ENCODE results near the gene RAPH1. TPM values are rescaled to one million over a fixed set of nuclear protein-coding genes. Genes with fewer than 3 reads are reported as not detected.

Gene RAPH1
- total and polyA plus RNA-seq, 11 donors, result 3.6 to 30.4 (median 16.2) TPM

GRCh38 chr2:203366639-203367466 is 168.2 kb downstream of the RAPH1 start:
- H3K4me3 ChIP-seq, result no peak overlapping the region
- WGBS, 4 donors, result 90 to 91% (median 90%) methylated on average over 5 of the region's 5 CpGs
- TF ChIP-seq, protein P1, sequence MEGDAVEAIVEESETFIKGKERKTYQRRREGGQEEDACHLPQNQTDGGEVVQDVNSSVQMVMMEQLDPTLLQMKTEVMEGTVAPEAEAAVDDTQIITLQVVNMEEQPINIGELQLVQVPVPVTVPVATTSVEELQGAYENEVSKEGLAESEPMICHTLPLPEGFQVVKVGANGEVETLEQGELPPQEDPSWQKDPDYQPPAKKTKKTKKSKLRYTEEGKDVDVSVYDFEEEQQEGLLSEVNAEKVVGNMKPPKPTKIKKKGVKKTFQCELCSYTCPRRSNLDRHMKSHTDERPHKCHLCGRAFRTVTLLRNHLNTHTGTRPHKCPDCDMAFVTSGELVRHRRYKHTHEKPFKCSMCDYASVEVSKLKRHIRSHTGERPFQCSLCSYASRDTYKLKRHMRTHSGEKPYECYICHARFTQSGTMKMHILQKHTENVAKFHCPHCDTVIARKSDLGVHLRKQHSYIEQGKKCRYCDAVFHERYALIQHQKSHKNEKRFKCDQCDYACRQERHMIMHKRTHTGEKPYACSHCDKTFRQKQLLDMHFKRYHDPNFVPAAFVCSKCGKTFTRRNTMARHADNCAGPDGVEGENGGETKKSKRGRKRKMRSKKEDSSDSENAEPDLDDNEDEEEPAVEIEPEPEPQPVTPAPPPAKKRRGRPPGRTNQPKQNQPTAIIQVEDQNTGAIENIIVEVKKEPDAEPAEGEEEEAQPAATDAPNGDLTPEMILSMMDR (IDR thresholded peaks at IDR 0.05), result no peak
- TF ChIP-seq POLR2A (IDR thresholded peaks at IDR 0.05), result no peak
- ATAC-seq (no peak), DNase-seq (no peak)
- peaks cover 0 to 20% (median 8%) of the 10 kb centered on the region in 12 donors for H3K4me1 ChIP-seq
- no peaks in the 10 kb centered on the region for H3K27me3 ChIP-seq
- no peak overlapping the region for H3K27ac ChIP-seq
- H3K9me3 ChIP-seq, result no peaks in the 10 kb centered on the region
- H3K36me3 ChIP-seq, result peaks cover 0 to 25% (median 0%) of the 10 kb centered on the region in 9 donors
- intact Hi-C loops (cut with DNase I), result loop anchor here in 1 of 10 donors (5.0 kb wide), 1 partner anchor 40 kb away; the partner anchor contains the start of gene ABI2

- peaks cover 0 to 2% (median 0%) of the 10 kb centered on the region in 9 donors for H3K36me3 ChIP-seq
- ATAC-seq (peak in 1 of 4 donors; percentile 28), DNase-seq (no peak)
- intact Hi-C loops (cut with DNase I), result no loop called here
- no peaks in the 10 kb centered on the region for H3K9me3 ChIP-seq
- H3K27ac ChIP-seq, result peak overlapping the region in 5 of 12 donors; percentile 2 to 56 (median 10)
- TF ChIP-seq, protein P1 (IDR thresholded peaks at IDR 0.05), result no peak
- TF ChIP-seq POLR2A (IDR thresholded peaks at IDR 0.05), result no peak
- H3K4me1 ChIP-seq, result peaks cover 0 to 27% (median 15%) of the 10 kb centered on the region in 12 donors
- H3K27me3 ChIP-seq, result no peaks in the 10 kb centered on the region
- H3K4me3 ChIP-seq, result no peak overlapping the region
Measured at GRCh38 chr2:203361922-203362321, 173.2 kb downstream of the RAPH1 start.

- no peaks in the 10 kb centered on the region for H3K27me3 ChIP-seq
- no peaks in the 10 kb centered on the region for H3K36me3 ChIP-seq
- intact Hi-C loops (cut with DNase I), result no loop called here
- no peaks in the 10 kb centered on the region for H3K9me3 ChIP-seq
- H3K27ac ChIP-seq, result peak overlapping the region in 9 of 12 donors; percentile 2 to 56 (median 23)
- DNase-seq, result no peak
- TF ChIP-seq, protein P1 (IDR thresholded peaks at IDR 0.05), result no peak
- no peak for TF ChIP-seq POLR2A (IDR thresholded peaks at IDR 0.05)
- no peak overlapping the region for H3K4me3 ChIP-seq
- no peak for ATAC-seq
- H3K4me1 ChIP-seq, result peaks cover 0 to 27% (median 15%) of the 10 kb centered on the region in 12 donors
- WGBS, 4 donors, result 51 to 63% (median 58%) methylated on average over 2 of the region's 2 CpGs
Measured at GRCh38 chr2:203361495-203361894, 173.6 kb downstream of the RAPH1 start.

DNA sequence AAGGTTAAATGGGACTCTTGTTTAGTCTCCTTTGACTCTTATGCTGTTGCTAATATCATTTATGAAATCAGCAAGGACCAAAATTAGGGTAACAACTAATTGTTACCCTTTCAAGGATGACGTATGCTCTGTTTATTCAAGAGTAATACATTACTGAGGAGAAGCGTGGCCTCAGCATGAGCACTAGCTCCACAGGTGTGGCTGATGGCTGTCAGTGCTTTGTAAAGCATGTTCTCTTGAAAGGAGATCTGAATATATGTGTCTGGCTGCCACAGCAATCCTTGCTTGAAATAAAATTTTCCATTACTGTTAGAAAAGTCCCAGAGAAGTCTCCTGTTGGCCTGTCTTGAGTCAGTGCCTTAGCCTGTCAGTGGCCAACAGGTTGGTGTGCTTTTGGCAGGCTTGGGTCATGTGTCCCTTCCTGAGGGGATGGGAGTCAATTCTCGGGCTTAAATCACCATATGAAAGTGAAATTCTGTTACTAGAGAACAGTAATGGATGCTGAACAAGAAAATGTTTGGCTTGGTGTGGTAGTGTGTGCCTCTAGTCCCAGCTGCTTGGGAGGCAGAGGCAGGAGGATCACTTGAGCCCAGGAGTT is 174.2 kb downstream of the RAPH1 start:
- peak in 2 of 5 donors; percentile 74 to 78 for DNase-seq
- Histone ChIP-seq H3K4me1 (peaks cover 0 to 30% (median 15%) of the 10 kb centered on the region in 12 donors), H3K36me3 (no peaks in the 10 kb centered on the region), H3K9me3 (no peaks in the 10 kb centered on the region), H3K27me3 (no peaks in the 10 kb centered on the region), H3K4me3 (no peak overlapping the region), H3K27ac (peak overlapping the region in 9 of 12 donors; percentile 2 to 56 (median 22))
- TF ChIP-seq POLR2A (IDR thresholded peaks at IDR 0.05), result no peak
- TF ChIP-seq, protein P1 (IDR thresholded peaks at IDR 0.05), result no peak
- ATAC-seq, result peak; percentile 33 to 92 (median 79)
- 62 to 70% (median 65%) methylated on average over 3 of the region's 3 CpGs for WGBS, 4 donors
- intact Hi-C loops (cut with DNase I), result no loop called here
